A549 (cell line): ENCODE data around the gene NAV2. TPM values are rescaled to one million over a fixed set of nuclear protein-coding genes. Genes with fewer than 3 reads are reported as not detected.

Source experiments
- ATAC-seq, 2 experiments: fragments of 200-7000 bp in 1 of 2; fragments of >200 bp in 1 of 2; cut with Nextera tagmentation in 1 of 2; cut with Tn5 transposase in 1 of 2; 3 replicates each; pipeline versions ENCODE4 v1.8.0 to v1.9.1; 2018 to 2020; ENCODE audit warnings: mild to moderate bottlenecking in 1 of 2, moderate library complexity in 1 of 2
- CTCF ChIA-PET: fragments of 300-600 bp; sonication (Branson Sonifier 250); formaldehyde crosslinking; extraction: SDS; loops from one replicate; lab custom pipeline; 2021; ENCODE audit warnings: antibody characterized with exemption, inconsistent platforms; lab: Yijun Ruan, JAX
- POLR2A ChIA-PET: fragments of 350-600 bp; formaldehyde crosslinking; extraction: SDS; loops from one replicate; lab custom pipeline; 2021; ENCODE audit warnings: antibody characterized with exemption, inconsistent platforms; lab: Yijun Ruan, JAX
- DNase-seq, 2 experiments: peaks; one replicate each; pipeline versions ENCODE4 v3.0.0 to v3.0.0-alpha.2; 2011 to 2016; ENCODE audit warnings: low read depth in 1 of 2, low spot score in 1 of 2
- FAIRE-seq: peaks from 2 replicates; lab custom pipeline; 2011; peaks lifted over from hg19 to GRCh38; lab: Jason Lieb, UNC
- H3K27ac ChIP-seq, 2 experiments: fragments of >200 bp; sonication (Bioruptor Twin); formaldehyde crosslinking; 3 replicates each; pipeline ENCODE4 v1.5.1; 2016 to 2017
- H3K4me1 ChIP-seq: fragments of >200 bp; sonication (Bioruptor Twin); formaldehyde crosslinking; 3 replicates; pipeline ENCODE4 v1.6.1; 2016
- H3K4me2 ChIP-seq: fragments of >200 bp; sonication (Bioruptor Twin); formaldehyde crosslinking; 3 replicates; pipeline ENCODE4 v1.6.1; 2016
- H3K4me3 ChIP-seq: fragments of >200 bp; sonication (Bioruptor Twin); formaldehyde crosslinking; 3 replicates; pipeline ENCODE4 v1.5.1; 2016
- H3K9me3 ChIP-seq: fragments of >200 bp; sonication (Bioruptor Twin); formaldehyde crosslinking; 3 replicates; pipeline ENCODE4 v1.6.1; 2016
- BCL3 ChIP-seq: fragments of >200 bp; sonication (Bioruptor Twin); formaldehyde crosslinking; IDR thresholded peaks from 3 replicates; pipeline ENCODE4 v1.6.1; 2016
- BHLHE40 ChIP-seq: IDR thresholded peaks from 2 replicates; pipeline ENCODE4 v1.6.1; 2012; ENCODE audit warnings: low read depth, low read length, inconsistent platforms
- CBX2 ChIP-seq: fragments of 200-600 bp; sonication (generic); IDR thresholded peaks from 2 replicates; pipeline ENCODE4 v1.6.1; 2016; ENCODE audit warnings: low read depth, mild to moderate bottlenecking, borderline replicate concordance
- CTCF ChIP-seq: fragments of >200 bp; sonication (Bioruptor Twin); formaldehyde crosslinking; IDR thresholded peaks from 3 replicates; pipeline ENCODE4 v1.5.1; 2016
- EHF ChIP-seq: fragments of 250-450 bp; sonication (Bioruptor Pico); IDR thresholded peaks from 2 replicates; pipeline ENCODE4 v1.5.0; 2020; ENCODE audit warnings: mild to moderate bottlenecking
- ESRRA ChIP-seq: fragments of 150-350 bp; IDR thresholded peaks from 2 replicates; pipeline ENCODE4 v1.6.1; 2014; ENCODE audit warnings: mild to moderate bottlenecking, low read length, borderline replicate concordance
- FOSB ChIP-seq: fragments of 250-450 bp; sonication (Bioruptor Pico); IDR thresholded peaks from 2 replicates; pipeline ENCODE4 v1.5.0; 2020; ENCODE audit warnings: mild to moderate bottlenecking, moderate library complexity
- HMGXB4 ChIP-seq: fragments of 250-450 bp; sonication (Bioruptor Pico); IDR thresholded peaks from 2 replicates; pipeline ENCODE4 v1.5.0; 2021; ENCODE audit warnings: mild to moderate bottlenecking, moderate library complexity, borderline replicate concordance
- HOXA7 ChIP-seq: fragments of 250-450 bp; sonication (Bioruptor Pico); IDR thresholded peaks from 2 replicates; pipeline ENCODE4 v1.5.0; 2020; ENCODE audit warnings: mild to moderate bottlenecking, moderate library complexity
- HOXB5 ChIP-seq: fragments of 250-450 bp; sonication (Bioruptor Pico); IDR thresholded peaks from 2 replicates; pipeline ENCODE4 v1.5.0; 2020; ENCODE audit warnings: mild to moderate bottlenecking, moderate library complexity
- NFE2L2 ChIP-seq: fragments of 150-350 bp; conservative IDR thresholded peaks from 2 replicates; pipeline ENCODE4 v1.6.1; 2014; ENCODE audit warnings: low read length
- POLR2A ChIP-seq: IDR thresholded peaks from 2 replicates; pipeline ENCODE4 v1.6.1; 2012; ENCODE audit warnings: mild to moderate bottlenecking, low read length
- RARB ChIP-seq: fragments of 250-450 bp; sonication (Bioruptor Pico); IDR thresholded peaks from 2 replicates; pipeline ENCODE4 v1.8.0; 2021; ENCODE audit warnings: mild to moderate bottlenecking, moderate library complexity
- REST ChIP-seq: fragments of 200-600 bp; sonication (generic); IDR thresholded peaks from 2 replicates; pipeline ENCODE4 v1.6.1; 2016; ENCODE audit warnings: antibody characterized with exemption, mild to moderate bottlenecking, moderate library complexity
- RFX5 ChIP-seq: fragments of 450-650 bp; IDR thresholded peaks from 2 replicates; pipeline ENCODE4 v1.7.1; 2014; ENCODE audit warnings: antibody characterized with exemption, mild to moderate bottlenecking, moderate library complexity
- RNF2 ChIP-seq: fragments of 200-600 bp; sonication (generic); IDR thresholded peaks from 2 replicates; pipeline ENCODE4 v1.6.1; 2016; ENCODE audit warnings: low read depth, mild to moderate bottlenecking, antibody characterized with exemption, moderate library complexity, borderline replicate concordance
- SMC3 ChIP-seq: fragments of >200 bp; sonication (Bioruptor Twin); formaldehyde crosslinking; IDR thresholded peaks from 3 replicates; pipeline ENCODE4 v1.6.1; 2018; ENCODE audit warnings: inconsistent platforms
- TP53 ChIP-seq: fragments of 250-450 bp; sonication (Bioruptor Pico); IDR thresholded peaks from 2 replicates; pipeline ENCODE4 v1.5.0; 2021; ENCODE audit warnings: mild to moderate bottlenecking, moderate library complexity
- ZFP36 ChIP-seq: fragments of 450-650 bp; IDR thresholded peaks from 2 replicates; pipeline ENCODE4 v1.6.1; 2014; ENCODE audit warnings: borderline replicate concordance; ENCODE audit not compliant: partially characterized antibody
- WGBS: methylation state at CpG from one replicate; pipeline ENCODE4 v1.1.6; 2017; ENCODE audit errors: missing lambda C conversion rate; 5-methylcytosine and 5-hydroxymethylcytosine counted together
- polyA plus RNA-seq, 4 experiments: library from polyadenylated mRNA; depleted of rRNA in 3 of 4; stranded (reverse); fragments of >200 nt; fragmentation: RNase III in 1 of 4; extraction: RNeasy Plus Mini Kit Qiagen cat#74134 plus additional on column Dnase treatment in 1 of 4; gene quantifications; 2 replicates in 3 of 4; 3 replicates in 1 of 4; pipeline ENCODE4 v1.2.3, GENCODE V29; 2011 to 2017

Gene NAV2
- polyA plus RNA-seq, 2 of the 4 experiments (the other 2 are of a cell fraction), result 4.9 to 19.8 TPM

- peak overlapping the region; percentile 35; the same call in 2 of the 3 replicates for H3K4me2 ChIP-seq
- H3K4me3 ChIP-seq, result no peak overlapping the region
- 63% methylated on average over 7 of the region's 7 CpGs for WGBS
- DNase-seq, result no peak
- FAIRE-seq, result no peak
- H3K9me3 ChIP-seq, result no peaks in the 10 kb centered on the region
- peak overlapping the region; percentile 85 to 93 for H3K27ac ChIP-seq
- TF ChIP-seq ZFP36 (no peak), TP53 (CRISPR knock-in tag) (no peak), RFX5 (no peak), HMGXB4 (CRISPR knock-in tag) (no peak), POLR2A (no peak), RARB (CRISPR knock-in tag) (no peak), HOXA7 (CRISPR knock-in tag) (no peak), SMC3 (no peak), CBX2 (no peak), FOSB (CRISPR knock-in tag) (no peak), EHF (CRISPR knock-in tag) (no peak), BHLHE40 (no peak), ESRRA (no peak), NFE2L2 (no peak), BCL3 (no peak)
- ChIA-PET CTCF (interaction anchor here (0.5 to 1.5 kb wide), 5 partner anchors 8 to 100 kb away, joined by 3 read pairs; no protein-coding TSS in a partner anchor), POLR2A (no interaction called here)
- ATAC-seq, result no peak
- H3K4me1 ChIP-seq, result peaks cover 73% of the 10 kb centered on the region
These were observed 318.7 kb downstream of the NAV2 start for GRCh38 chr11:20031155-20032001.

GRCh38 chr11:20032127-20032526 lies 319.5 kb downstream of the NAV2 start:
- FAIRE-seq (no peak), DNase-seq (no peak), ATAC-seq (no peak)
- no peak for TF ChIP-seq CTCF
- no peak for TF ChIP-seq HOXB5
- no peak for TF ChIP-seq RNF2
- no peak for TF ChIP-seq REST
- Histone ChIP-seq H3K4me1 (peaks cover 75% of the 10 kb centered on the region), H3K4me2 (peak overlapping the region; percentile 35; the same call in 2 of the 3 replicates), H3K9me3 (no peaks in the 10 kb centered on the region), H3K4me3 (no peak overlapping the region), H3K27ac (peak overlapping the region; percentile 85 to 93)
- ChIA-PET CTCF (interaction anchor here (0.5 to 1.5 kb wide), 2 partner anchors 9 to 35 kb away, joined by 3 read pairs; no protein-coding TSS in a partner anchor), POLR2A (no interaction called here)
- WGBS, result 81% methylated on average over 5 of the region's 5 CpGs
